Testis (tissue), 3 donors: ENCODE results near the gene DGLUCY. TPM values are rescaled to one million over a fixed set of nuclear protein-coding genes. Genes with fewer than 3 reads are reported as not detected.

Experiments
- DNase-seq: peaks from one replicate; pipeline ENCODE4 v3.0.0-alpha.2; 2019
- H3K27ac ChIP-seq, 2 donors: fragments of 200-600 bp; sonication (generic); one replicate each; pipeline ENCODE4 v1.5.1; 2019
- H3K27me3 ChIP-seq: fragments of 200-600 bp; sonication (generic); one replicate; pipeline ENCODE4 v1.5.1; 2019
- H3K36me3 ChIP-seq: fragments of 200-600 bp; sonication (generic); one replicate; pipeline ENCODE4 v1.5.1; 2017; ENCODE audit warnings: low read depth; ENCODE audit errors: missing control alignments
- H3K4me1 ChIP-seq: fragments of 200-600 bp; sonication (generic); one replicate; pipeline ENCODE4 v1.5.1; 2019
- H3K4me3 ChIP-seq, 2 donors: fragments of 200-600 bp; sonication (generic); one replicate each; pipeline ENCODE4 v1.5.1; 2017 to 2019
- H3K9me3 ChIP-seq: fragments of 200-600 bp; sonication (generic); one replicate; pipeline ENCODE4 v1.5.1; 2017
- CTCF ChIP-seq, 3 experiments: fragments of 450-650 bp in 2 of 3; fragments of 200-600 bp in 1 of 3; sonication (generic) in 1 of 3; IDR thresholded peaks; one replicate each; pipeline ENCODE4 v1.5.1; 2016 to 2019; ENCODE audit warnings: antibody characterized with exemption in 3 of 3, mild to moderate bottlenecking in 2 of 3, moderate library complexity in 1 of 3
- POLR2A ChIP-seq: fragments of 450-650 bp; IDR thresholded peaks from one replicate; pipeline ENCODE4 v1.6.1; 2017; ENCODE audit warnings: antibody characterized with exemption, mild to moderate bottlenecking, moderate library complexity
- WGBS, 2 donors: methylation state at CpG; one replicate each; pipeline ENCODE4 v1.1.5; 2018; 5-methylcytosine and 5-hydroxymethylcytosine counted together
- intact Hi-C: fragments of 100-400 bp; cut with DNase I; formaldehyde crosslinking; loops from one replicate; pipeline ENCODE4 v1.15.1; 2023; ENCODE audit warnings: low total_unique reads
- polyA plus RNA-seq: library from polyadenylated mRNA; stranded (reverse); fragments of 350-450 nt; fragmentation: Illumina TruSeq; extraction: RNeasy Lipid Tissue Mini Kit (QIAGEN cat#74804); gene quantifications from one replicate; pipeline ENCODE4 v1.2.3, GENCODE V29; 2014; ENCODE audit warnings: low read depth, low replicate concordance; ENCODE audit not compliant: insufficient read depth
- total RNA-seq, 2 donors: library from RNA; depleted of rRNA; stranded (reverse); fragments of >200 nt; gene quantifications; one replicate each; pipeline ENCODE4 v1.2.3, GENCODE V29; 2016

Gene DGLUCY
- total and polyA plus RNA-seq, 3 donors from 2014 or later, result 77.5 to 161 (median 145) TPM

- Histone ChIP-seq H3K4me1 (no peaks in the 10 kb centered on the region), H3K27me3 (no peaks in the 10 kb centered on the region), H3K9me3 (no peaks in the 10 kb centered on the region), H3K27ac (no peak overlapping the region), H3K36me3 (no peaks in the 10 kb centered on the region), H3K4me3 (no peak overlapping the region)
- no peak for DNase-seq
- intact Hi-C loops, result no loop called here
- TF ChIP-seq POLR2A, result no peak
- WGBS, 2 donors, result 78 to 81% methylated on average over 8 of the region's 8 CpGs
Observed at GRCh38 chr14:91238661-91239060, 124.8 kb downstream of the DGLUCY start.

GRCh38 chr14:91241863-91242262 is 128.0 kb downstream of the DGLUCY start:
- WGBS, 2 donors, result 80 to 85% methylated on average over 7 of the region's 7 CpGs
- Histone ChIP-seq H3K4me3 (no peak overlapping the region), H3K27me3 (no peaks in the 10 kb centered on the region), H3K27ac (no peak overlapping the region), H3K36me3 (no peaks in the 10 kb centered on the region), H3K4me1 (peaks cover 9% of the 10 kb centered on the region), H3K9me3 (no peaks in the 10 kb centered on the region)
- intact Hi-C loops, result no loop called here
- DNase-seq, result no peak
- no peak for TF ChIP-seq CTCF (IDR thresholded peaks at IDR 0.05)
- TF ChIP-seq POLR2A, result no peak

GRCh38 chr14:91242635-91243034 is 128.8 kb downstream of the DGLUCY start:
- H3K4me3 ChIP-seq, result no peak overlapping the region
- intact Hi-C loops, result no loop called here
- TF ChIP-seq CTCF (IDR thresholded peaks at IDR 0.05) (no peak), POLR2A (no peak)
- 91 to 95% methylated on average over 4 of the region's 4 CpGs for WGBS, 2 donors
- no peak for DNase-seq
- H3K4me1 ChIP-seq, result peaks cover 9% of the 10 kb centered on the region
- no peaks in the 10 kb centered on the region for H3K9me3 ChIP-seq
- H3K27ac ChIP-seq, result no peak overlapping the region
- no peaks in the 10 kb centered on the region for H3K27me3 ChIP-seq
- no peaks in the 10 kb centered on the region for H3K36me3 ChIP-seq

- 81 to 86% methylated on average over 6 of the region's 6 CpGs for WGBS, 2 donors
- H3K27ac ChIP-seq, result no peak overlapping the region
- intact Hi-C loops, result no loop called here
- H3K36me3 ChIP-seq, result no peaks in the 10 kb centered on the region
- no peaks in the 10 kb centered on the region for H3K27me3 ChIP-seq
- DNase-seq, result no peak
- H3K4me1 ChIP-seq, result peaks cover 9% of the 10 kb centered on the region
- H3K4me3 ChIP-seq, result no peak overlapping the region
- TF ChIP-seq CTCF (IDR thresholded peaks at IDR 0.05), result no peak
- TF ChIP-seq POLR2A, result no peak
- H3K9me3 ChIP-seq, result no peaks in the 10 kb centered on the region
Observed at GRCh38 chr14:91243074-91243471, 129.2 kb downstream of the DGLUCY start.

GRCh38 chr14:91244501-91244901 is 130.6 kb downstream of the DGLUCY start, which contains the start of gene GPR68:
Gene GPR68, minus strand, starts transcription at chr14:91244704. Its CDS starts 9,654 bp downstream, at chr14:91235050.
- H3K4me1 ChIP-seq, result peaks cover 9% of the 10 kb centered on the region
- 34 to 57% methylated on average over 6 to 12 of the region's 12 CpGs for WGBS, 2 donors
- no peaks in the 10 kb centered on the region for H3K36me3 ChIP-seq
- H3K27me3 ChIP-seq, result no peaks in the 10 kb centered on the region
- no peak within 1 kb of the TSS for H3K4me3 ChIP-seq
- H3K9me3 ChIP-seq, result no peaks in the 10 kb centered on the region
- TF ChIP-seq POLR2A (no peak), CTCF (IDR thresholded peaks at IDR 0.05) (no peak)
- intact Hi-C loops, result no loop called here
- peak; percentile 78 for DNase-seq
- no peak within 1 kb of the TSS for H3K27ac ChIP-seq
